Ascending aorta (tissue), 2 donors: Measurements from ENCODE around the gene CLBA1. TPM values are rescaled to one million over a fixed set of nuclear protein-coding genes. Genes with fewer than 3 reads are reported as not detected.
A peak's percentile ranks its signal among the peaks of the same experiment; 100 is the strongest.

ENCODE experiments used
- DNase-seq, 2 donors: peaks; one replicate each; pipeline ENCODE4 v3.0.0-alpha.2; 2019; ENCODE audit warnings: low spot score in 2 of 2
- H3K27ac ChIP-seq, 2 donors: fragments of 200-600 bp; sonication (generic); one replicate each; pipeline ENCODE4 v1.5.1; 2016 to 2017; ENCODE audit warnings: mild to moderate bottlenecking in 1 of 2
- H3K27me3 ChIP-seq: fragments of 200-600 bp; sonication (generic); one replicate; pipeline ENCODE4 v1.5.1; 2017
- H3K36me3 ChIP-seq, 2 donors: fragments of 200-600 bp; sonication (generic); one replicate each; pipeline ENCODE4 v1.5.1; 2016
- H3K4me1 ChIP-seq, 2 donors: fragments of 200-600 bp; sonication (generic); one replicate each; pipeline ENCODE4 v1.5.1; 2016 to 2017; ENCODE audit warnings: mild to moderate bottlenecking in 1 of 2
- H3K4me3 ChIP-seq, 2 donors: fragments of 200-600 bp; sonication (generic); one replicate each; pipeline ENCODE4 v1.5.1; 2016 to 2017; ENCODE audit warnings: mild to moderate bottlenecking in 1 of 2
- H3K9me3 ChIP-seq, 2 donors: fragments of 200-600 bp; sonication (generic); one replicate each; pipeline ENCODE4 v1.5.1; 2016
- intact Hi-C: fragments of 100-400 bp; cut with DNase I; formaldehyde crosslinking; loops from one replicate; pipeline ENCODE4 v1.15.1; 2023
- total RNA-seq: library from RNA; depleted of rRNA; stranded (reverse); fragments of >200 nt; gene quantifications from one replicate; pipeline ENCODE4 v1.1.0, GENCODE V29; 2016
- TF ChIP-seq, protein P1 (sequence below), 3 experiments: fragments of 200-600 bp in 2 of 3; fragments of 450-650 bp in 1 of 3; sonication (generic) in 2 of 3; IDR thresholded peaks; one replicate each; pipeline ENCODE4 v1.5.1; 2016 to 2019; ENCODE audit warnings: antibody characterized with exemption in 3 of 3, mild to moderate bottlenecking in 1 of 3, moderate library complexity in 1 of 3

The CLBA1 gene
- total RNA-seq, 1 donor from 2014 or later: 18.1 TPM

- no peaks in the 10 kb centered on the region for H3K36me3 ChIP-seq
- TF ChIP-seq, protein P1, sequence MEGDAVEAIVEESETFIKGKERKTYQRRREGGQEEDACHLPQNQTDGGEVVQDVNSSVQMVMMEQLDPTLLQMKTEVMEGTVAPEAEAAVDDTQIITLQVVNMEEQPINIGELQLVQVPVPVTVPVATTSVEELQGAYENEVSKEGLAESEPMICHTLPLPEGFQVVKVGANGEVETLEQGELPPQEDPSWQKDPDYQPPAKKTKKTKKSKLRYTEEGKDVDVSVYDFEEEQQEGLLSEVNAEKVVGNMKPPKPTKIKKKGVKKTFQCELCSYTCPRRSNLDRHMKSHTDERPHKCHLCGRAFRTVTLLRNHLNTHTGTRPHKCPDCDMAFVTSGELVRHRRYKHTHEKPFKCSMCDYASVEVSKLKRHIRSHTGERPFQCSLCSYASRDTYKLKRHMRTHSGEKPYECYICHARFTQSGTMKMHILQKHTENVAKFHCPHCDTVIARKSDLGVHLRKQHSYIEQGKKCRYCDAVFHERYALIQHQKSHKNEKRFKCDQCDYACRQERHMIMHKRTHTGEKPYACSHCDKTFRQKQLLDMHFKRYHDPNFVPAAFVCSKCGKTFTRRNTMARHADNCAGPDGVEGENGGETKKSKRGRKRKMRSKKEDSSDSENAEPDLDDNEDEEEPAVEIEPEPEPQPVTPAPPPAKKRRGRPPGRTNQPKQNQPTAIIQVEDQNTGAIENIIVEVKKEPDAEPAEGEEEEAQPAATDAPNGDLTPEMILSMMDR (IDR thresholded peaks at IDR 0.05): no peak
- H3K4me1 ChIP-seq: peaks cover 10% of the 10 kb centered on the region in 2 donors
- peak within 1 kb of the TSS; percentile 87 to 100 for H3K4me3 ChIP-seq
- intact Hi-C loops: loop anchor here (1.0 to 10.0 kb wide), 6 partner anchors 24 to 464 kb away; partner anchors contain the start of genes CLBA1 and CRIP1
- peak within 1 kb of the TSS; percentile 51 to 69 for H3K27ac ChIP-seq
- no peaks in the 10 kb centered on the region for H3K27me3 ChIP-seq
- H3K9me3 ChIP-seq: no peaks in the 10 kb centered on the region
- DNase-seq: peak; percentile 90 to 98
These were observed 35.4 kb downstream of the CLBA1 start, which contains the start of gene CDCA4 for GRCh38 chr14:105020815-105021655. Gene CDCA4, minus strand, starts transcription at chr14:105021083. Its CDS starts 9,154 bp downstream, at chr14:105011929.

- H3K27ac ChIP-seq: peak overlapping the region; percentile 51 to 69
- TF ChIP-seq, protein P1 (IDR thresholded peaks at IDR 0.05): no peak
- H3K9me3 ChIP-seq: no peaks in the 10 kb centered on the region
- H3K27me3 ChIP-seq: no peaks in the 10 kb centered on the region
- no peaks in the 10 kb centered on the region for H3K36me3 ChIP-seq
- H3K4me3 ChIP-seq: peak overlapping the region; percentile 87 to 100
- DNase-seq: peak in 1 of 2 donors; percentile 70
- H3K4me1 ChIP-seq: peaks cover 10% of the 10 kb centered on the region in 2 donors
- intact Hi-C loops: loop anchor here (1.0 to 10.0 kb wide), 6 partner anchors 24 to 463 kb away; partner anchors contain the start of genes CLBA1 and CRIP1
These were observed 36.2 kb downstream of the CLBA1 start for GRCh38 chr14:105021656-105022275.

- H3K27me3 ChIP-seq: no peaks in the 10 kb centered on the region
- intact Hi-C loops: loop anchor here (5.0 to 10.0 kb wide), 2 partner anchors 70 to 463 kb away; partner anchors contain the start of gene CRIP1
- no peak for DNase-seq
- H3K4me1 ChIP-seq: peaks cover 10% of the 10 kb centered on the region in 2 donors
- no peaks in the 10 kb centered on the region for H3K9me3 ChIP-seq
- H3K36me3 ChIP-seq: no peaks in the 10 kb centered on the region
- H3K4me3 ChIP-seq: peak overlapping the region in 1 of 2 donors; percentile 87
- TF ChIP-seq, protein P1 (IDR thresholded peaks at IDR 0.05): no peak
- H3K27ac ChIP-seq: no peak overlapping the region
These were observed 36.7 kb downstream of the CLBA1 start for GRCh38 chr14:105022276-105022670.

GRCh38 chr14:105023144-105023543 is 37.6 kb downstream of the CLBA1 start:
- no peaks in the 10 kb centered on the region for H3K36me3 ChIP-seq
- H3K27me3 ChIP-seq: no peaks in the 10 kb centered on the region
- TF ChIP-seq, protein P1 (IDR thresholded peaks at IDR 0.05): no peak
- no peaks in the 10 kb centered on the region for H3K9me3 ChIP-seq
- H3K4me3 ChIP-seq: no peak overlapping the region
- peaks cover 10 to 16% of the 10 kb centered on the region in 2 donors for H3K4me1 ChIP-seq
- H3K27ac ChIP-seq: no peak overlapping the region
- intact Hi-C loops: loop anchor here (5.0 to 10.0 kb wide), 2 partner anchors 69 to 462 kb away; partner anchors contain the start of gene CRIP1
- DNase-seq: no peak

DNA sequence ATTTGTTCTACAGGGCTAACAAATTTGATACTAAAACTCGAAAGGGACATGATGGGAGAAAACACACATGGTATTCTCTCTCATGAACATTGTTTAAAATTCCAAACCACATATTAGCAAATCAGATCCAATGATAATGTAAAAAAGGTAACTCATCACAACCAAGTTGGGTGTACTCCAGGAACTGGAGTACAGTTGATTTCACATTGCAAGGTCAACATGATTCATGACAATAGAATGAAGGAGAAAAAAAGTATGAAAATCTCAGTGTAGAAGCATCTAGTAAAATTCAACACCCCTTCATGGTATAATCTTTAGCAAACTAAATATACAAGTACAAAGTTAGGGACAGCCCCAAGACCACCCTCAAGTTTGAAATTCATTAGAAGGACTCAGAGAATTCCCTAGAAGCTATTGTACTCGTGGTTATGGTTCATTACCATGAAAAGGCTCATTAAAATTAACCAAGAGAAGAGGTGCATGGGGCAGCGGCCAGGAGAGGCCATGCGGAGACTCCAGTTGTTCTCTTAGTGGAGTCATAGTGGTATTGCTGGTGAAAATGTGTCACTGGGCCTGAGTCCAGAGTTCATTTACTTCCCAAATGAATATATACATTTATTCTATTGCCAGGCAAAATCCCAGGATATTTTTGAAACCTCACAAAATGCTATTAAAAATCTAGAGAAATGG is 38.3 kb downstream of the CLBA1 start:
- H3K36me3 ChIP-seq: no peaks in the 10 kb centered on the region
- no peaks in the 10 kb centered on the region for H3K27me3 ChIP-seq
- no peak overlapping the region for H3K27ac ChIP-seq
- no peak for DNase-seq
- TF ChIP-seq, protein P1 (IDR thresholded peaks at IDR 0.05): no peak
- no peak overlapping the region for H3K4me3 ChIP-seq
- peaks cover 10 to 16% of the 10 kb centered on the region in 2 donors for H3K4me1 ChIP-seq
- intact Hi-C loops: loop anchor here (5.0 to 10.0 kb wide), 2 partner anchors 68 to 461 kb away; partner anchors contain the start of gene CRIP1
- H3K9me3 ChIP-seq: no peaks in the 10 kb centered on the region
